CD4-positive, alpha-beta T cell treated with Interleukin-1 beta for 1 hour (primary cell): ENCODE measurements around the gene ATP6V1G2.
"Not testable (repeated sequence)": the region's sequence is repeated elsewhere in the genome, so short reads cannot be mapped to it uniquely, and the experiment has no call there.

Source experiments
- DNase-seq, 2 donors: peaks; one replicate each; pipeline ENCODE4 v3.0.0-alpha.2; 2020 to 2022

The ATP6V1G2 gene

GRCh38 chr6:31528821-31529328 lies 17.5 kb downstream of the ATP6V1G2 start, which contains the start of gene MCCD1:
MCCD1 (plus strand) TSS chr6:31528962; CDS start chr6:31529015, 53 bp downstream.
- no peak for DNase-seq

GRCh38 chr6:31528307-31528777 lies 18.1 kb downstream of the ATP6V1G2 start:
- no peak for DNase-seq

GRCh38 chr6:31525932-31526591 lies 20.3 kb downstream of the ATP6V1G2 start:
- no peak for DNase-seq

GRCh38 chr6:31525553-31525931 lies 20.9 kb downstream of the ATP6V1G2 start:
- no peak for DNase-seq

- DNase-seq, result no peak
Observed at GRCh38 chr6:31521835-31522234, 24.6 kb downstream of the ATP6V1G2 start.

GRCh38 chr6:31513456-31514165 lies 32.8 kb downstream of the ATP6V1G2 start:
- no peak for DNase-seq

GRCh38 chr6:31510007-31510406 lies 36.4 kb downstream of the ATP6V1G2 start:
- DNase-seq, result no peak

GRCh38 chr6:31509036-31509435 lies 37.4 kb downstream of the ATP6V1G2 start:
- not testable (repeated sequence) for DNase-seq

GRCh38 chr6:31502586-31502985 lies 43.8 kb downstream of the ATP6V1G2 start:
- no peak for DNase-seq

GRCh38 chr6:31499648-31500047 lies 46.8 kb downstream of the ATP6V1G2 start:
- not testable (repeated sequence) for DNase-seq

- no peak for DNase-seq
Observed at GRCh38 chr6:31498748-31499147, 47.7 kb downstream of the ATP6V1G2 start.

- peak; percentile 83 to 88 for DNase-seq
Observed at GRCh38 chr6:31497531-31498476, 48.6 kb downstream of the ATP6V1G2 start, which contains the start of gene MICB. MICB (plus strand) TSS chr6:31498145; CDS start chr6:31498194, 49 bp downstream.

- DNase-seq, result not testable (repeated sequence)
Observed at GRCh38 chr6:31496826-31497225, 49.6 kb downstream of the ATP6V1G2 start.

GRCh38 chr6:31495580-31495979 lies 50.8 kb downstream of the ATP6V1G2 start:
- no peak for DNase-seq
